ENCODE measurements around the gene P2RX2.

P2RX2 gene

DNA sequence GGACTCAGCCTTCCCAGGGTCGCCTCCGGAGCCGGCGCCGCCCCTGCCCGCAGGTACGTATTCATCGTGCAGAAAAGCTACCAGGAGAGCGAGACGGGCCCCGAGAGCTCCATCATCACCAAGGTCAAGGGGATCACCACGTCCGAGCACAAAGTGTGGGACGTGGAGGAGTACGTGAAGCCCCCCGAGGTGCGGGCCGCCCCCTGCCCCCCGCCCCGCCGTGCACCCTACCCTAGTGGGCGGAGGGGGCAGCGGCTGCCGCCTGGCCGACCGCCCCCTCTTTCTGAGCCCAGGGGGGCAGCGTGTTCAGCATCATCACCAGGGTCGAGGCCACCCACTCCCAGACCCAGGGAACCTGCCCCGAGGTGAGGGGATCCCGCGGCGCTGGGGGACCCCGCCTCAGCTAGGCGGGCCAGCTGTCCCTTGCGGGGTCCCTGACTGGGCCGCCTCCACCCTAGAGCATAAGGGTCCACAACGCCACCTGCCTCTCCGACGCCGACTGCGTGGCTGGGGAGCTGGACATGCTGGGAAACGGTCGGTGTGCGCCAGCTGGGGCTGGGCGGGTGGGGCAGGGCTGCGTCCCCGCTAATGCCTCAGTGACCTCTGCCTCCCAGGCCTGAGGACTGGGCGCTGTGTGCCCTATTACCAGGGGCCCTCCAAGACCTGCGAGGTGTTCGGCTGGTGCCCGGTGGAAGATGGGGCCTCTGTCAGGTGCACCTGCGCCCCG lies 973 bp downstream of the P2RX2 start:
- DNase-seq: peak in 1 of 56 donors; percentile 27

DNA sequence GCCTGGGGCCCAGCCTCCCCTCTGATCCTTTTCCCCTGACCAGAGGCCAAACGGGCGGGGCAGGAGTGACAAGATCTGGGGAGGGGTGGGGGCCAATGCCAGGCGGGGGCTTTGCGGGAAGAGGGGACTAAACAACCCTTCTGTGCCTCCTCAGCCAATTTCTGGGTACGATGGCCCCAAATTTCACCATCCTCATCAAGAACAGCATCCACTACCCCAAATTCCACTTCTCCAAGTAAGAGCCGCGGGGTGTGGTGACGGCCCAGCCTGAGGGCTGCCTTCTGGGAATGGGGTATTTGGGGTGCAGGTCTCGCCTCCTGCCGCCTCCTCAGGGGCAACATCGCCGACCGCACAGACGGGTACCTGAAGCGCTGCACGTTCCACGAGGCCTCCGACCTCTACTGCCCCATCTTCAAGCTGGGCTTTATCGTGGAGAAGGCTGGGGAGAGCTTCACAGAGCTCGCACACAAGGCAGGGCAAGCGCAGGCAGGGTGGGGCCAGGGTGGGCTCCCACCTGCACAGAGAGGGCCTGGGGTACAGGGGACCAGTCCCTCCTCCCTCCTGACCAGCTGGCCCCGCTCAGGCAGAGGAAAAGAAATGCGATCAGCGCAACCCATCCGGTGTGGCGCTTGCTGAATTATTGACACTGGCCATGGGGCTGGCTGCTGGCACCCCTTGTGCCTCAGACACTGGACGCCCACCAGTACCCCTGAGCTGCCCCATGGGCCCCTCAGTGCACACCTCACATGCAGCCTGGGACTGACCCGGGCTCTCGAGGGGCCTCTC lies 1.7 kb downstream of the P2RX2 start:
- DNase-seq: no peak

DNA sequence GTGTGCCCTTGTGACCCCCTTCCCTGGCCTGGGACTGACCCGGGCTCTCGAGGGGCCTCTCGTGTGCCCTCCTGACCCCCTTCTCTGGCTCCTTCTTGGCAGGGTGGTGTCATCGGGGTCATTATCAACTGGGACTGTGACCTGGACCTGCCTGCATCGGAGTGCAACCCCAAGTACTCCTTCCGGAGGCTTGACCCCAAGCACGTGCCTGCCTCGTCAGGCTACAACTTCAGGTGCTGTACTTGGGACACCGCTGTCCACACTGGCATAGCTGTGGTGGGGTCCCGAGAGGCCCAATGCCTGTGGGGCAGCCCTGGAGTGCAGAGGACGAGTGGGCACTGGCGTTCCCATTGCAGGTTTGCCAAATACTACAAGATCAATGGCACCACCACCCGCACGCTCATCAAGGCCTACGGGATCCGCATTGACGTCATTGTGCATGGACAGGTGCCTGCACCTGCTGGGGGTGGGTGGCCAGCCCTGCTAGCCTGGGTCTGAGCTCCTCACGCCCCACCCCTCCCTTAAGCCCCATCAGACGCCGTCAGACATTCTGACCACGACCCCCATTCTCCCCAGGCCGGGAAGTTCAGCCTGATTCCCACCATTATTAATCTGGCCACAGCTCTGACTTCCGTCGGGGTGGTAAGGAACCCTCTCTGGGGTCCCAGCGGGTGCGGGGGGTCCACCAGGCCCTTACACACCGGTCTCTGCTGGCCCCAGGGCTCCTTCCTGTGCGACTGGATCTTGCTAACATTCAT lies 2.5 kb downstream of the P2RX2 start:
- DNase-seq: no peak

DNA sequence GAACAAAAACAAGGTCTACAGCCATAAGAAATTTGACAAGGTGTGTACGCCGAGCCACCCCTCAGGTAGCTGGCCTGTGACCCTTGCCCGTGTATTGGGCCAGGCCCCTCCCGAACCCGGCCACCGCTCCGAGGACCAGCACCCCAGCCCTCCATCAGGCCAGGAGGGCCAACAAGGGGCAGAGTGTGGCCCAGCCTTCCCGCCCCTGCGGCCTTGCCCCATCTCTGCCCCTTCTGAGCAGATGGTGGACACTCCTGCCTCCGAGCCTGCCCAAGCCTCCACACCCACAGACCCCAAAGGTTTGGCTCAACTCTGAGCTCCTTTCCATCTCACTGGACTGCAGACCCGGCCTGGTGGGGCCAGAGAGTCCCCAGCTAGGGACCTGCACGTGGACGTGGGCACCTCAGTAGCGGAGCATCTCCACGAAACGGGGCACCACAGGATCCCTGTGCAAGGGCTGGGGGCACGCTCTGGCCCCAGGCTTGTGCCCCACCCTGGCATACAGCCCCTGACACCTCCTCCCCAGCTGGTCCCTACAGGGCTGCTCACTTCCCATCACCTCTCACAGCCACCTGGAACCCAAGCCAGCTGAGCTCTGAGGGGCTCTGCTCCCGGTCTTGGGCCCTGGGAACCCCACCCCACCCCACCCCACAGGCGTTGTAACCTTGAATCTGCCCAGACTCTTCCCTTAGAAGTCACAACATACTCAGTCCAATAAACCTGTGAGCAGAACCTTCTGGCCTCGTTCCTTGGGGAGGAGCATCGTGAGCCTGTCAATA lies 3.3 kb downstream of the P2RX2 start:
- no peak for DNase-seq

DNA sequence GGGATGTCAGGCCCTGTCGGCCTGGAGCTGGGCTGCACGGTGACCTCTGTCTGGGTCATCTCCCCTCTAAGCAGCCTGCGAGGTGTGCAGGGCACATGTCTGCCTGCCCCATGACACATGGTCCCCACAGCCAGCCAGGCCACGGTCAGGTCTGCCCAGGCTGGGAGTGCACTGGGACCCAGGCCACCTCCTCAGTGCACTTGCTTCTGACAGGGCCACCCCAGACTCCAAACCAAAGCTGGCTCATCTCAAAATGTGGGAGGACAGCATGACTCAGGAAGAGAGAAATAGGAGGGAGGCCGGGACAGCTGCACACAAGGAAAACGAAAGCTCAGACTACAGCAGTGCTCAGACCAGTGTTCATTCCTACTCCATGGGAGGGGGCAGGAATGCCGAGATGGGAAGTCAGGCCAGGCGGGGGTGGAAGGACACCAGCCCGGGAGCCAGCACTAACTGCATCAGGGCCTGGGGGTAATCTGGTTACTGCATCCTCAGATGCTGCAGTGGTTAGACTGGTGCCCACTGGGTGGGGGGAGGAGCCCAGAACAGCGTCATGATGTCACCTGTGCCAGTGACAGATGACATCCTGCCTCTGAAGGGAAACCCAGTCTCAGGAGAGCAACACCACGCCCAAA lies 4.0 kb downstream of the P2RX2 start:
- DNase-seq: peak in 10 of 56 donors; percentile 8 to 53 (median 26)

DNA sequence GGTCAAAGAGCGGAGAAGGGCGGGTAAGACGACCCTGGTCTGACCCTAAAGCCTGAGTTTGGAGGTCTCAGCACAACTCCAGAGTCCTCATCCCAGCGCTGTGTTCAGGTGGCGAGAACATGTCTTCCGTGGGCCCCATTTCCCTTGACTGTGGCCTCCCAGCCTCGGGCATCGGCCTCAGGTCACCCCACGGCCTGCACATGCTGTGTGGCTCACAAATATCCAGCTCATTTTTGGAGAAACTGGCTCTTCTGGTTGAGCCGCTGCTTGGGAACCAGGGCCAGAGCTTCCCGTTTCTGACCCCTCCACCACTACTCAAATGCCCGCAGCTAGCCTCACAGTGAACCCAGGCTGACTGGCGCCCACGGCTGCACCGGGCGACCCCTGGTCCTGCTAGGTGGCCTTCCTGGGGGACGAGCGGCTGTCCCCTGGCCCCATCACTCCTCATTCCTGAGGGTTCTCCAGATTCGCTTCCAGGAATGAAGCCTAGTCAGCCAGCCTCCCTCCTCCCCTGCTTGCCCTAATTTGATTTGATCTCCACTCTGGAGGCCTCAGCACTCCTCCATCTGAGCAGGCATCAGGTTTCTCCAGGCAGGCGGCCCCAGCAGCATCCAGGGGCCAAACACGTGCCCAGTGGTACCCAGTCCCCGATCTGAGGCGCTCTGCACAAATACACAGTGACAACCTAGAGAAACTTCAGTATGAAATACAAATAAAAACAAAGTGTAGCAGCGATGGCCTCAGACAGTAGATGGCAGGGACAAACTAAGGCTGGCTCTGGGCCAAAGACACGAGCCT lies 4.7 kb downstream of the P2RX2 start:
- DNase-seq: no peak

DNA sequence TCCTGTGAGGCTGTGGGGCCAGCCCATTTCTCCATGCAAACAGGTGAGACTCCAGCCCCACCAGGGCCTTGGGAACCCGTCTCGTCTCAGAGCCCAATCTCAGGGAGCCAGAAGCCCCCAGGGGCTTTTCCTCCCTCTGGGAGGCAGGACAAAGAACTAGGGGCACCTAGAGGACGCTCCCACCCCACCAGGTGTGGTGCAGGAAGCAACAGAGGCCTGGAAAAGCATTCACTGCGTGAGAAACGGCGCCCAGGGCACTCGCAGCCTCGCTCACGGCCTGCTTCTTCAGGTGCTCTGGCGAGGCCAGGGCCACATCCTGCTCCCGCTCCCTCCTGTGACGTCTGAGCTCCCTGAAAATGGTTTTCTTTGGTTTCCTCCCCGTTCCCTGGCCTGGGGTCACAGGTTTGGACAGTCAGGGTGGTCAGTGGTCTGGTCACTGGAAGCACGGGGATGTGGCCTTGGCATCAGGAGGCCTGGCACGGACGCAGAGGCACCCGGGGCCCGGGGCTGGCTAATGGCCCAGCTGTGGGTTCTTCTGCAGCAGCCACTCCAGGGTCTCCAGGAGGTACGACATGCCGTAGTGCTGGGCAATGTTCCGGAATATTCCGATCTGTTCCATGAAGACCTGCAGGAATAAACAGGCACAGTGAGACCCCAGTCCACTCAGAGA lies 5.7 kb downstream of the P2RX2 start:
- DNase-seq: no peak

DNA sequence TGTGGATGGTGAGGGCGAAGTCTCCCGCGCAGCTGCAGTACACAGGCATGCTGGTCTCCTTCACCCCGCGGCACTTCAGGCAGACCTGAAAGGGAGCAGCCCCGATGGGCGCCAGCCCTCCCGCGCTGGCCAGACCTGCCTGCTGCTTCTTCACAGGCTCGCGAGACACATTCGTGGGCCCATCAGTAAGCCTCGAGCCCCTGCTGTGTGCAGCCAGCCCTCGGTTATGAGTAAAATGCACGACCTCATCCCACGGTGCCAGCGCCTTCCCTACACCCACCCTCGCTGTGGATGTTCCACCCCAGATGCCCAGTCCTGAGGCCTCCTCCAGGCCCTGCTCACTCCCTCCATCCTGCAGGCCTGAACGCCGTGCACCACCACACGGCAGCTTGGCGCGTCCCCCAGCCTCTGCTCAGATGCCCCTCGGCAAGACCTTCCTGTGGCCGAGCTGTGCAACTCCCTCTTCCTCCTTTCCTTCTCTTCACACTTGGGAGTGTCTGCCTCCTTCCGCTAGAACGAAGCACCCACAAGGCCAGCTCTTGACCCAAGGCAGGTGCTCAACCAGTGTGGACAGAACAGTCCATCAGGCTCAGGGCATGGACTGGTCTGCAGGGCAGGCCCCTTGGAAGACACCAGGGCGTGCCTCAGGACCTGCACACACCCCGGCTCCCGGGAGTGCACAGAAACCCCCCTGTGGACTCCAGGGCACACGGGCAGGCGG lies 6.5 kb downstream of the P2RX2 start:
- no peak for DNase-seq

DNA sequence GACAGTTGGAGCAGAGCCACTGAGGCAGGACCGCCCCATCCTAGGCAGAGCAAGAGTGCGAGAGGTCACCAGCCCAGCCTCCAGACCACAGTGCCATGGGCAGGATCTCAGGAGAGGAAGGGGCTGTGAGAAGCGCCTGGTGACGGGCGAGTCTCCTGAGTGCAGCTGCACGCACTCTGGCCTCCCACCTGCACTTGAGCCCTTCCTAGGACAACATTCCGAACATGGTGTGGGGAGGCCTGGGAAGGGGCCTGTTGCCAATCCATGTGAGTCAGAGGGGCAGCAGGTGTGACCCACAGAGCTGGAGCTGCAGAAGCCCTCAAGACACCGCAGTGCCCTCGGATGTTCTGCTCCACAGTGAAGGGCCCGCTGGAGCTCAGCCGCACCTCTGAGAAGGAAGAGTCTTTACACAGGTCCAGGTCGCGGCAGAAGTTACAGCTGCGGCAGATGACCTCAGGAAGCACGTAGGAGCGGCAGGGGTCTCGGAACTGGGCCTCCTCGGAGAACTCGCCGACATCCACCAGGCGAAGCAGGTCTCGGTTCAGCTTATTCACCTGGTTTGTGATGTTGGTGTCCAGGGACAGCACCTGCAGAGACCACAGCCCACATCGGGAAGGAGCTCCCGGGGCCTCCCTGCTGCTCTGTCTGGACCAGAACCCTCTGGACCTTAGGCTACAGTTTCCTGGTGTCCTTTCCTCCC lies 7.3 kb downstream of the P2RX2 start:
- no peak for DNase-seq

DNA sequence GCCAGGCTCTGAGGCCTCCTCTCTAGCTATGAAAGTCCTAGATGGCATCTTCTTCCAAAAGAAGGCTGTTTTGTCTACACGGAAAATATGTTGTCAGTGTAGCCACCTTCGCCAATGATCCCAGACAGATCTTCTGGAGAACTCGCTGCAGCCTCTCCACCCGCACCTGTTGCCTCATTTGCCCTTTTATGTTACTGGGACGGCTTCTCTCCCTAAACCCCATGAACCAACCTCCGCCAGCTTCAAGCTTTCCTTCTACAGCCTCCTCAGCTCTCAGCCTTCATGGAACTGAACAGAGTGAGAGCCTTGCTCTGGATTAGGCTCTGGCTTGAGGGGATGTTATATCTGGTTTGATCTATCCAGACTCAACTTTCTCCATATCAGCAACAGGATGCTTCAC lies 10.8 kb downstream of the P2RX2 start:
- DNase-seq: no peak

DNA sequence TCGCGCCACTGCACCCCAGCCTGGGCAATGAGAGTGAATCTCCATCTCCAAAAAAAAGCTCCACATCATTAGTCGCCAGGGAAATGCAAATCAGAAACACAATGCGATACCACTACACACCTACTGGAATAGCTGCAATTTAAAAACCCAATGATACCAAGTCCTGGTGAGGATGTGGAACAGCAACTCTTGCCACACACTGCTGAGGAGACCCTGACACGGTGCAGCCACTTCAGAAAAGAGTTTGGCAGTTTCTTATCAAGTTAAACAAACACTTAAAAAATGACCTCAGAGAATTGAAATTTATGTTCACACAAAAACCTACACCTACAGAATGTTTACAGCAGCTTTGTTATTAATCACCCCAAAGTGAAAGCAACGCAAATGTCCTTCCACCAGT lies 12.1 kb downstream of the P2RX2 start:
- no peak for DNase-seq

DNA sequence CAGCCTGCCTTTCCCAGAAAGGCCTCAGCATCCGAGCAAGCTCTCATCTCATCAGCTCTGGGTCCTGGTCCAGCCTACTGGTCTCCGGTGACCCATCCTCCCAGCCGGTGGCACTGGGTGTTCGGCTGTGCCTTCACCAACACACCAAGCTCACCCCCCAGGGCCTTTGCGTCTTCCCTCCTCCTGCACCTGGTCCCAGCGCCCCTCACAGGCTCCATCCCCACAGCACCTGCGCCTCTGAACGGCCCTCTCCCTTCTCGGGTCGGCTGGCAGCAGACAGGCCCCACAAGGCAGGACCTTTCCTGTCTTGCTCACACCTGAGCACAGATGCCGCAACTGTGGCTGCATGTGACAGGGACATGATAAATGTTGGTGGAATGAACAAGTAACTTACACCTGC lies 13.1 kb downstream of the P2RX2 start:
- DNase-seq: no peak

DNA sequence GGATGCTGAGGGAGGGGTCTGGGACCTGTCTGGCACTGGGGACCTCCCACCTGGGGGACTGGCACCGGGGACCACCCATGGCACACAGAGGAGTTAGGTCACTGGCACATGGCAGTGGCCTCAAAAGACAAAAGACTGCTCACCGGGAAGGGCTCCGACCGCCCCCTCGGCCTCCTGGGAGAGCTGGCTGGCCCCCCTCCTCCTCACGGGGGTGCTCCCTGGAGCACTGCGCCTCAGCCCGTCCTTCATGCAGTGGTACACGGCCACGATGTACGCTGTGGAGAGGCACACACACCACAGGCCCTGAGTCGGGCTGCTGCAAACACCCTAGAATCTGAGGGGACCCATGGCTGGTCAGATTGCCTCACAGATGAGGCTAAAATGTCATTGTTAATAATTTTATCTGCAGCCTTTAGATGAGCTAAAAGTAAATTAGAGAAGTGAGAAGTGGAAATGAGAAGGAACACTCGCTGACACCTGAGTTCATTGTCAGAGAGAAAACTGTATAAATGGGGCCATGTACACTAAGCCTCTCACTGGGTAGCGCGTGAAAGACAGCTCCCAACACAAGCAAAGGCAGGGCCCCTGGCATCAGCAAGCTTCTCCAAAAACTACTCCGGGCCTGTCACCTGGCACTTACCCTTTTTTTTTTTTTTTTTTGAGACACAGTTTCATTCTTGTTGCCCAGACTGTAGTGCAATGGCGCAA lies 14.1 kb downstream of the P2RX2 start:
- DNase-seq: no peak

DNA sequence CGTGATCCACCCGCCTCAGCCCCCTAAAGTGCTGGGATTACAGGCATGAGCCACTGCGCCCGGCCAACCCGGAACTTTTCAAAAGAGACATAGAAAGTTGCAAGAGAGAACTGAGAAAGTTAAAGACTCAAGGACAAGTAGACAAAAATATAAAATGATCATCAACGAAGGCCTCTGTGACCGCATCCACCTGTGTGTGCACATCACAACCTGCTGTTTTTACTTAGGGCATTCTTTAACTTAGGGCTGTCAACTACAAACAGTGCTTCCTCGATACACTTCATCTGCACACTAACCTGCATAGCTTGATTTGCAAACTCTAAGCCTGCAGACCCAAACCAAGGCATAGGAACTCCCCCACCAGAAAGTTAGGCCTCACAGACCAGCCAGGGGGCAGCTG lies 14.8 kb downstream of the P2RX2 start:
- DNase-seq: no peak

DNA sequence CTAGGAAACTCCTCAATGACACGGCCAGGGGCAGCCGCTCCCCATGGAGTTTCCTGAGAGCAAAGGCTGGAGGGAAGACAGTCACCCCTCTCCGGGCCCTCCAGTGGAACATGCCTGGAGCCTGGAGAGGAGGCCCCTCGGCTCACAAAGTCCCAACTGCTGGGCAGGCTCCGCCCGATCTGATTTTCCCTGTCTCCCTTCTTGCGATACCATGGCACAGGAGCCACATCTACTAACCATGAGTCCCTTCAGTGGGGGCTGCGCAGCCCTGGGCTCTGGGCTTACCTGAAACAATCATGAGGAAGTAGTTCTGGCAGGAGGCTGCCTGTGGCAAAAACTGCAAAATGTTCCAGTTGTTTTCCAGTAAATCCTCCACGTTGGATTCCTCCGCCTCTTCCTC lies 15.3 kb downstream of the P2RX2 start:
- no peak for DNase-seq

DNA sequence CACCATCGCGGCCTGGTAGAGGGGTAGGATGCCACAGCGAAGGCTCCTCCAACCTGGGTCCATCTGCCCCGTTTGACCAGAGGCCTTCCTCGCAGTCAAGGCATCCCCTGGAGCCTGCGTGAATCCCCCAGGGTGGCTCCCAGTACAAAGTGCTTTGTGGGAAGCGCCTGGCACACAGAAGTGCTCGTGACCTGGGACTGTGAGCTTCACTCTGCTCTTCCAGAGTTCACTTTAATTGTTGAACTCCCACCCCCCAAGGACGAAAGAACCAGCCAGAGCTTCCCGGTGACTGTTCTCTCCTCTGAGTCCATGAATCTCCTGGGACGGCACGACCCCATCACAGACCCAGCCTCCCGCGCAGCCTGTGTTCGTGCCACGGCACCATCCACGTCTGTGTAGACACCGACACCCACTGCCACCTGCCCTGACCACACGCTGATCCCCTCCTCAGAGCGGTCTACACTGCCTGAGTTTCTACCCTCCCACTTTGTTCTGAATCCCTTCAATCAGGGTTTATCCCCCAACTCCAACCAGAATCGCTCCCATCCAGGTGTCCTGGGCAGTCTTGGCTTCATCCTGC lies 15.9 kb downstream of the P2RX2 start:
- no peak for DNase-seq
